Mammary epithelial cell (primary cell): ENCODE measurements around the gene MIF4GD.

ENCODE experiments used
- CTCF ChIP-seq, 2 donors: IDR thresholded peaks in 1 of 2; conservative IDR thresholded peaks in 1 of 2; 2 replicates each; pipeline ENCODE4 v1.5.1; 2011 to 2012; ENCODE audit warnings: inconsistent platforms in 2 of 2, low read length in 2 of 2, mild to moderate bottlenecking in 2 of 2, control low read depth in 1 of 2, low read depth in 1 of 2; ENCODE audit not compliant: insufficient read depth in 1 of 2; ENCODE audit errors: extremely low read depth in 1 of 2
- EZH2 ChIP-seq: IDR thresholded peaks from 2 replicates; pipeline ENCODE4 v1.6.1; 2012; ENCODE audit warnings: low read length, inconsistent platforms, borderline replicate concordance

- TF ChIP-seq CTCF (conservative IDR thresholded peaks at IDR 0.05 in 1 of 2, IDR thresholded peaks at IDR 0.05 in 1 of 2; ENCODE audit: extremely low read depth in 1 of 2, insufficient read depth in 1 of 2, low read depth in 1 of 2, low read length in 2 of 2), result no peak
- no peak for TF ChIP-seq EZH2
Observed at GRCh38 chr17:75244133-75244866, 26.7 kb downstream of the MIF4GD start.
